NCI-H146 treated with DMSO at 0.1 percent for 48 hours (cell line): ENCODE data around the gene LSP1.
"Not testable (repeated sequence)": the region's sequence is repeated elsewhere in the genome, so short reads cannot be mapped to it uniquely, and the experiment has no call there.

Experiments
- DNase-seq: peaks from one replicate; lab custom pipeline; 2025; ENCODE audit not compliant: unreplicated experiment; lab: John Stamatoyannopoulos, UW

The LSP1 gene

GRCh38 chr11:1875093-1875850 lies 22.4 kb downstream of the LSP1 start:
- DNase-seq, result no peak

GRCh38 chr11:1875851-1876301 lies 23.0 kb downstream of the LSP1 start:
- DNase-seq, result not testable (repeated sequence)

GRCh38 chr11:1876361-1877063 lies 23.6 kb downstream of the LSP1 start:
- no peak for DNase-seq

- DNase-seq, result no peak
Measured at GRCh38 chr11:1877211-1878136, 24.6 kb downstream of the LSP1 start.

- DNase-seq, result no peak
Measured at GRCh38 chr11:1878137-1879031, 25.5 kb downstream of the LSP1 start.

GRCh38 chr11:1879342-1879940 lies 26.6 kb downstream of the LSP1 start:
- DNase-seq, result no peak

- no peak for DNase-seq
Measured at GRCh38 chr11:1879941-1880720, 27.2 kb downstream of the LSP1 start.

- no peak for DNase-seq
Measured at GRCh38 chr11:1880746-1881441, 28.0 kb downstream of the LSP1 start.

GRCh38 chr11:1881442-1882264 lies 28.8 kb downstream of the LSP1 start:
- no peak for DNase-seq

- peak; percentile 11 for DNase-seq
Measured at GRCh38 chr11:1882265-1883238, 29.7 kb downstream of the LSP1 start.

GRCh38 chr11:1883346-1884302 lies 30.7 kb downstream of the LSP1 start:
- no peak for DNase-seq

- no peak for DNase-seq
Measured at GRCh38 chr11:1884303-1884700, 31.4 kb downstream of the LSP1 start.

- DNase-seq, result not testable (repeated sequence)
Measured at GRCh38 chr11:1886551-1886950, 33.7 kb downstream of the LSP1 start.

GRCh38 chr11:1887451-1888346 lies 34.8 kb downstream of the LSP1 start:
- DNase-seq, result no peak
